Fibroblast of peridontal ligament (primary cell): ENCODE measurements around the gene BAMBI.

Source experiments
- DNase-seq: peaks from one replicate; pipeline ENCODE4 v3.0.0-alpha.2; 2010; ENCODE audit errors: extremely low read depth

The BAMBI gene

DNA sequence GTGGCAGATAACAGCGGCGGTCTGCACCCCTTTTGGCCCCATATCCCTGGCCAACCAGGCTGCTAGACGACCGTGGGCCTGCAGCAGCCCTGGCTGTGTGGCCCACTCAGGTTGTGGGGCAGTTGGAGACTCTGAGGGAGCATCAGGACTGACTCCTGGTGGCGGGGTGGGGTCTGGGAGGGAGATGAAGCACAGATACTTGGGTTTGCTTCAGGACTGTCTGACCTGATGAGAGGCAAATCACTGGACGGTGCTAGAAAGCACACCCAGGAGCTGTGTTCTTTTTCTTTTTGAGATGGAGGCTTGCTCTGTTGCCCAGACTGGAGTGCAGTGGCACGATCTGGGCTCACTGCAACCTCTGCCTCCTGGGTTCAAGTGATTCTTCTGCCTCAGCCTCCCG is 28.2 kb downstream of the BAMBI start:
- DNase-seq, result no peak

DNA sequence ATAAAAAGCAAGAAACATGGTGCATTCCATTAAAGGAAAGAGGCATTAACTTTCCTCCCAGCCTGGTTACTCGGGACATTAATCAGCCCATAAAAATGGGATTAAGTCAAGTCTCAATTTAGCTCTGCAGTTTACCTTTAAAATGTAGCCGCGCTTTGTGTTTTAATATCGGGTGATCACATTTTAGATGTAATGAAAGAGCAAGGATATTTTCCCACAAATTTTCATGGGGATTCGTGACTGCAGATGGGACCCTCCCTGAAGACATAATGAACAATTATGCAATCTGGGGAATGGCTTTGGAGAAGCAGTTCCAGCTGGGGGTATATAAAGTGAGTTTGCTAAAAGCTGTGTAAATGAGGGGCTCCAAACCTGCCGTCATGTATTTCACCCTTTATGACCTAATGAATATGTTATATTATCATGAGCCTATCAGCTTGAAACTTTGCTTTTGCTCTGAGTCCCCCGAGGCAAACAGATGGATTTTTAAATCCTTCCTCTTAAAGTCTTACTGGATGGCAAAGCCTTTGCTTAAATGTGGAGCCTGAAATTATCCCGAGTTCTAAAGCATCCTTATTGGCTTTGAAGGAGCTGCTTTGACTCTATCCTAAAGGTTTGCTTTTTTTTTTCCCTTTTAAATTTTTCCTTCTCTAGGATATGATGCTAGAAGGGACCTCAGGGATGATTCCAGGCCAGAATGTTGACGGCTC is 31.8 kb downstream of the BAMBI start:
- DNase-seq, result no peak

DNA sequence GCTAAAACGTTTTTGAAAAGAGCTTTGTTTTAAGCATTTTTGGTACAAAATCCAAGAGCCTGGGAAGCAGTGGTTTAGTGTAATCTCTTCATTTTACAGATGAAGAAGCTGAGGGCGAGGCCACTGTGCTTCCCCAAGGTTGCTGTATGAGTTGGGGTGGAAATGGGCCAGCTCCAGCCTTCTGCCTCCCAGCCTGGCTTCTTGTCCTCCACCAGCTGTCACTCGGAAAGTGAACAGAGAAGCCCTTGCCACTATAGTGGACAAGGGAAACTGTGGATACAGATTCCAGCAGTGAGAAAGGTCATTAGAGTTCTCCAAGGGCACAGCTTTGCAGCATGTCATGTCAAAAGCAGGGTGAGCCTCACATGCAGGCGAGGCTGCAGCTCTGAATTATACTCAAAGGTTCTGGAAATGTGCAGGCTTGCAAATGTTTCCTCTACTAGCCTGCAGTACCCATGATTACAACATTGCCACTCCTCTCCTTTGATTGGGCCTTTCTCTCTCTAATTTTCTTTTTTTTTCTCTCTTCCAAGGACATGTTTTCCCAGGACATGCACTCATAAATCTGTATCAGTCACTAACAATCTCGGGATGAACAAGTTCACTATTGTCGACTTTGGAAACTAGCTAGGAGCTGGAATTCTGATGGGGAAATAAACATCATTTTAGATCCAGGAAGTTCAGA is 33.0 kb downstream of the BAMBI start:
- no peak for DNase-seq

DNA sequence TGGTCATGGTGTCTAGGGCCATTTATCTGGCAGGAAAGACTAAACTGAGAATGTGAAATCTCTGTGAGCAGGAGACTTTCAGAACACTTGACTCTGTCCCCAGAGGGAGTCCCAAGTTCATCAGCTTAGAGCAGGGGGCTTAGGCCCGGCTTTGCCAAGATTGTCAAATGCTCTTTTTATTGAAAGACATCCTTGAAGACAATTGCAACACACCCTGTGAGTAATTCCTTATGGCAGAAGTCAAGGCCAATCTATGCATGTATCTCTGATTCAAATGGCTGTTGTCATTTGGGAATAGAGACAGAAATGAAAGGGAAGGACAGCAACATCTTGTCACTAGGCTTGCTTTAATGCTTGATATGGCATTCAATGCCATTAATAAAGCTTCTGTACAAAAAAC is 33.7 kb downstream of the BAMBI start:
- DNase-seq, result no peak

DNA sequence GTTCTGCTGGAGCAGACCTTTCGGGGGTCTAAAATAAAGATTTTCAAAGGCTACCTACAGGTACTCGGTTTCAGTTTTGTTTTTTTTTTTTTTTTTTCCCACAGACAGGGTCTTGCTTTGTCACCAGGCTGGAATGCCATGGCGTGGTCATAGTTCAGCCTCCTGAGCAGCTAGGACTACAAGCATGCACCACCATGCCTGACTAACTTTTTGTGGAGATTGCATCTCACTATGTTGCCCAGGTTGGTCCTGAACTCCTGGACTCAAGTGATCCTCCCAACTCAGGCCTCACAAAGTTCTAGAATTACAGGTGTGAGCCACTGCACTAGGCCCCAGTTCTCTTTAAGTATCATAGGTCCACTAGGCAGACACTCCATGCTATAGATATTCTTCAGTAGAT is 34.5 kb downstream of the BAMBI start:
- no peak for DNase-seq

DNA sequence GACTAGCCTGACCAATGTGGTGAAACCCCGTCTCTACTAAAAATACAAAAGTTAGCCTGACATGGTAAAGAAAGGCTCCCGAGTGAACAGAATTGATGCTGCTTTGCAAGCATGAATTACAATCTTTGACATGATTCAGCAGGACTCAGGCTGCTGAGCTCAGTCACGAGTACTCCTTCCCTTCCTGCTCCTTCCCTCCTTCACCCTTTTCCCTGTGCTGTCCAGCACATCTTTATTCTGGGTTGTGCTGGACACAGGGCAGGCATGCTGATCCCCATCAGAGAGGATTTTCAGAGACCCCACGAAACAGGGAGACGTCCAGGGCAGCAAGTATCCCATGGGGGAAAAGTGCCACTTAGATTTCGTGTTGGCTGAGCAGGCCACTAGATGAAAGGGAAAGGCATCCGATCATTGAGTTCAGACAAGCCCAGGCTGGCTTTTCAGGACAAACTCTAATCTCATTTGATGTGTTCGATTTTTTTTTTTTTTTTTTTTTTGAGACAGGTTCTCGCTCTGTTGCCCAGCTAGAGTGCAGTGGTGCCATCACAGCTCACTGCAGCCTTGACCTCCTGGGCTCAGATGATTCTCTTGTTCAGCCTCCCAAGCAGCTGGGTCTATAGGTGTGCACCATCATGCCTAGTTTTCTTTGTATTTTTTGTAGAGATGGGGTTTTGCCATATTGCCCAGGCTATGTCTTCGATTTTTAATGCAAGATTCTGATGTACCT is 36.5 kb downstream of the BAMBI start:
- DNase-seq, result no peak

DNA sequence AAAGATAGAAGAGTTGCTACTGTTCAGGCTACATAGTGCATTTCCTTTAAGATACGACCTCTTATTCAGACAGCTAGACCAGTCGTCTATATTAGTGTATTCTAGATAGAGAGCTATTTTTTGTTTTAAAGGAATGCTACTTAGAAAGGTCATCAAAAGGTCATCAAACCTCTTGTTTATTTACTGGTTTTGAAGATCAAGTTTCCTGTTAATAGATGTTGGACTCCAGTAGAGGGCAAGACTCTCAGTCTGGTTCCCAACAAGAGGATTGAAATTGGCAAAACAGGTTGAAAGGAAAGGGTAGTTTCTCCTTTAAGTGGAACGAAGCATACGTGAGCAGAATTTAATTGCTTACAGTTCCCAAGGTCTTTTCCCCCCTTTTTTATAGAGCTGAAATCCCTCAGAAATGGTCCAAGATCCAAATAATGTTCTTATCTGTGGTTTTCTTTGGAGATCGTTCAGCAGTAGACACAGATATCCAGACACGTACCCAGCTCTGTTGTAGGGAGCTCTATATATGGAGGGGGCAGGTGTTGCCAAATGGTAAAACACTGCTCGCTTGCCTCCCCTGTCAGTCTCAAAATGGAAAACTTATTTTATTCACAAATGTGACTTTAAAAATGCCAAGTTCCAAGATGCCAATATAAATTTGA is 37.2 kb downstream of the BAMBI start:
- DNase-seq, result no peak

DNA sequence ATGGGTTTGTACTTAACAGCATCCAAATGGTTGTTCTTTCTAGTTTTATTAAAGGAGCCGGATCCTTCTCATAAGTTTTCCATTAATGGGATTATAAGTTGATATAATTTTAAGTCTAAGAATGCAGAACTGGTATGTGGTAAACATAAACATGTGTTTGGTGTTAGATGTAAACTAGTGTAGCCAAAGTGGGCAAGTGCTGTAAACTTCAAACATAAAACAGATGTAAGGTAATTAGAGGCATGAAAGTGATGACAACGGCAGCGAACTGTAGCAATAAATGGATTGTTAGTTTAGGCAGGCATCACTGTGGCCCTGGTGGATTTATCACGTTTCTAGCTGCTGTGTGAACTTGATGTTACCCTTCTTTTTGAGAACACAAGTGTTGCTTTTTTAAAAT is 37.9 kb downstream of the BAMBI start:
- no peak for DNase-seq

DNA sequence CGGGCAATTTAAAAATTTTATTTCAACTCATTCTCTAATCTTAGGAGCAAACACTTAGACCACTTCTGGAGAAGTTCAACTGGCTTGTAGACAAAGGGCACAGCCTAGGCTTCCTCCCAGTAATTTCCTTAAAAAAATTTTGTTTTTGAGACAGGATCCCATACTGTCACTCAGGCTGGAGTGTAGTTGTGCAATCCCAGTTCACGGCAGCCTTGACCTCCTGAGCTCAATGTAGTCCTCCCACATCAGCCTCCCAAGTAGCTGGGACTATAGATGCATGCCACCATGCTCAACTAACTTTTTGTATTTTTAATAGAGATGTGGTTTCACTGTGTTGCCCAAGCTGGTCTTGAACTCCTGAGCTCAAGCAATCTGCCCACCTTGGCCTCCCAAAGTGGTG is 38.4 kb downstream of the BAMBI start:
- DNase-seq, result no peak

DNA sequence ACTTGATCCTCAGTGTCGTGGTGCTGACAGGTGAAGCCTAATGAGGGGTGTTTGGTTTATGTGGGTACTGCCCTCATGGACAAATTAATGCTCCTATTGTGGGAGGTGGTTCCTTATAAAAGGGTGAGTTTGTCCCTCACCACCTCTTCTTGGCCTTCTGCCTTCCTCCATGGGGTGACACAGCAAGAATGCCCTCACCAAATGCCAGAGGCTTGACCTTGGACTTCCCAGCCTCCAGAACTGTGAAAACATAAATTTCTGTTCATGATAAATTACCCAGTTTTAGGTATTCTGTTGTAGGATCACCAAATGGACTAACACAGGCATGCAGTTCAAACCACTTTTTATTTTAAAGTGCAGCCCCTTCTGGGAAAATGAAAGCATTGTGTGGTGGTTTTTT is 39.4 kb downstream of the BAMBI start:
- DNase-seq, result no peak

DNA sequence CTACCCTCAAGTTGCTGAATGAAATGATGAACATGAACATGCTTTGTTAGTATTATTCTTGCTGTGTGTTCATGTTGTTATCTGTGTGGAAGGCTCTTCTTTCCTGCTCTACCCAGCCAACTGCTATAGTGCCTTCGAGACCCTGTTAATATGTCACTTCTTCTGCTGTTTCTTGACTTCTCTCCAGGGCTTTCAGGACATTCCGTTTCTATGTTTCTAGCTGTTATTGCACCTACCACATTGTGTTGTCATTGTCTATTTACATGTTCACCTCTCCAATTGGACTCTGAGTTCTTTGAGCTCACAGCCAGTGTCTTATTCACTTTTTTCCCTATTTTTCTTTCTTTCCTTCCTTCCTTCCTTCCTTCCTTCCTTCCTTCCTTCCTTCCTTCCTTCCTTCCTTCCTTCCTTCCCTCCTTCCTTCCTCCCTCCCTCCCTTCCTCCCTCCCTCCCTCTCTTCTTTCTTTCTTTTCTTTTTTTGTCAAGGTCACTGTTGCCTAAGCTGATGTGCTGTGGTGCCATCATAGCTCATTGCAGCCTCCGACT is 40.4 kb downstream of the BAMBI start:
- DNase-seq, result no peak

DNA sequence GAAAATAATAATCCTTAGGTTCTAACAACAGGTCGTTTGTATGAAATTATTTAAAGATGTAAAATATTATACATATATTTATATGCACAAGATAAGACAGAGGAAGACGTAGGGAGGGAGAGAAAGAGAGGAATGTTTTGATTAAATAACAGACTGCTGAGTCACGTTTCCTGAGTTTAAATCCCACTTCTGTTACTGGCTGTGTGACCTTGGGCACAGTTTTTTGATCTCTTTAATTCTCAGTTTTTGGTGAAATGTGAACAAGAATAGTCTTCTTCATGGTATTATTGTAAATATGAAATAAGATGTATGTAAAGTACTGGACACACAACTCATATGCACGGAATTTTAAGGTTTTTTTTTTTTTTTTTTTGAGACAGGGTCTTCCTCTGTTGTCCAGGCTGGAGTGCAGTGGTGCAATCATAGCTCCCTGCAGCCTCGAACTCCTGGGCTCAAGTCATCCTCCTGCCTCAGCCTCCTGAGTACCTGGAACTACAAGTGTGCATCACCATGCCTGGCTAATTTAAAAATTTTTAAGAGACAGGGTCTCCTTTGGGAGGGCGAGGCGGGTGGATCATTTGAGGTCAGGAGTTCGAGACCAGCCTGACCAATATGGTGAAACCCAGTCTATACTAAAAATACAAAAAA is 42.6 kb downstream of the BAMBI start:
- DNase-seq, result peak; percentile 54

DNA sequence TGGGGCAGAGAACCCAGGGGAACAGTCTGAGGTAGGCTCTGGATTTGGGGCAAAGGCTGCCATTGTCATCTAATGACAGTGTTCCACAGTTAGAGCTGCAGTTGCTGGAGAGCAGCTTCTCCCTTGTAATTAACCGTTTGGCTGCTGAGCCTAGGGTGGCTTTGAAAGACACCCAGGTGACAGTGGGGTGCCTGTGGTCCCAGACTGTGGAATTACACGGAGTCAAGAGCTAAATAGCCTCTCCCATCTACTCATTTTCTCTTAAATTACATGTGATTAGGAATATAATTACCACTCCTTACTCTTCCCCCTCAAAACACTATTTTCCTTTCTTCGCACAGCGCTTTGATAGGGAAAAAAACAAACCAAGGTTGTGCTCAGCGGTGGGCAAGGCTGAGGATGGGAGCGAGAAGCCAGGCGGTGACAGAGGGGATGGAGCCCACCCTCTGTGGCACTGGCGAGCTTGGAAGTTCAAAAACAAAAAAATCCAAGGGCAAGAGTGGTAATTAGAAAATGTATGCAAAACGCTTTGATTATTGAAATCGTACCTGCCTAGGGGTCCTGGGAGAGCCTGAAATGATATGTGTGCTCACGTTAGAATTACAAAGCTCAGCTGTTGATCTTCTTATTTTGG is 44.1 kb downstream of the BAMBI start:
- DNase-seq, result no peak

DNA sequence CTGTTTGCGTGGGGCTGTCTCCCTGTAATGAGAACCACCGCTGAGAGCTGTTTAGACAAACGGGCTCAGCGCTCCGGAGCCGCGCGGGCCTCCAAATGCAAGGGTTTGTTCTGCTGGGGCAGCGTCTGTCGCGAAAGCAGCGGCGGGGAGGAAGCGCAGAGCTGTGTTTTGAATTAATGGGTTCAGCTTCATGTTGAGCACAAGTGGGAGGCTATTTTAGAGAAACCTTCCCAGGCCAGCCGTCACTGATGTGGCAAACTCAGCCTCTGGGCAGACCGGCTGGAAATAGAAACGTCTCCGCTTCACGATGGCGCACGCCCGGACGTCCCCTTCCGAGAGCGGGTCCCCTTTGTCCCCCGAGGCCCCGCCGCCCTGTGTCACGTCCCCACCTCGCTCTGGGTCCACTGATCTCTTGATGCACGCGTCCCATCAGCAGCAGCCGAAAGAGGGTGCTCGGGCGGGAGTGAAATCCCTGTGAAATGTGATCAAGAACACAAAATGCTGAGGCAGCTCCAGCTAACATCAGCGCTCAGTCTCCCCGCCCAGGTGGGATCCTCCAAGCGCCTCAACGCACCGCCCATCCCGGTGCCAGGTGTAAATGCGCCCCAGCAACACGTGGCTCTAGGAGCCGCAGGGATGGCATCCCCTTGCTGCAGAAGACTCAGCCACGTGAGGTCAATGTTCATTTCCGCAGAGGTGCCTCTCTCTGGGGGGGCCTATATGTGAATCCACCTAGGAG is 44.9 kb downstream of the BAMBI start:
- peak; percentile 48 for DNase-seq

DNA sequence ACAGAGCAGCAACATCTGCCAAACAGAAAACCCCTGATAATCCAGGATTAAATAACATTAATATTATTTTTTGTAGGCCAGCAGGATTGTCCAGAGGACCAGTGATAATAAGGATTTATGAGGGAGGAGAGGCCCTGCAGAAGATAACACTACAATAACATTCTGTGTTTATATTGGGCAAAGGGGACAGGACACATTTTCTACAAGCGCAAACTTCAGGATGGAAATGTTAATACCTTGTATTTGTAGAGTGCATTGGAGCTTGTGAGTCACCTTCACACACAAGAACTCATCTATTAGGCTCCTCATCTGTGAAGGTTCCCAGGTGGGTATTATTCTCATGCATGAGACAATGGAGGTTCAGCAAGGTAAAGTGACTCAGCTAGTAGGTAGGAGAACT is 51.0 kb downstream of the BAMBI start:
- no peak for DNase-seq

DNA sequence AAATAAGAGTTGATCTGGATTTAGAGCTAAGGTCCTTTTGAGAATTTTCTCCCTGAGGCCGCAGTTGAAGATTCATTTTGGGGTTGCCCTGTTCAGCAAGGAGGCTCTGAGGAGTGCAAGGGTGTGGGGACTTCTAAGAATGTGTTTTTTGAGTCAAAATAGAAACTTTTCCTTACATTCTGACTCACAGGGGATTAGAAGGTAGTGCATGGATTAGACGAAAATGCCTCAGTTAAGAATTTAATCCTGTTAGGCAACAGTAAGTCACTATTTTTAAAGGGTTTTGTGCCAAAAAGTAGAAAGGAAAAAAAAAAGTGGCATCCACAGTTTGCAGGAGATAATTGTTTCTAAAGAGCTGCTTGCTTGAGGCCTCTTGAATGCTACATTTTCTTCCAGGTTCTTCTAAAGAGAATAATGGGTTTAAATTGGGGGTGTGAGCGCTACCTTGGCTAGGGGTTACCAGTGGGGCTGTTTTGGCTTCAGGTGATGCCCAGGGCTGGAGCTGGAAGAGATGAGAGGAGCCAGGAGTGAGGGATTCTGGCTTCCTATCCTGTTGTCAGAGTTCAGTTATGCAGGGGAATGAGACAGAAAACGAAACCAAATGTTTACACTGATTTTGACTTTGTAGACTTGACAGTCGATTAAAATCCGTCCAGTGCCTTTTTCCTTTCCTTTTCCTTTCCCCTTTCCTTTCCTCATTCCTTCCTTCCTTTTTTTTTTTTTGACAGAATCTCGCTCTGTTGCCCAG is 52.9 kb downstream of the BAMBI start:
- DNase-seq, result peak; percentile 45

DNA sequence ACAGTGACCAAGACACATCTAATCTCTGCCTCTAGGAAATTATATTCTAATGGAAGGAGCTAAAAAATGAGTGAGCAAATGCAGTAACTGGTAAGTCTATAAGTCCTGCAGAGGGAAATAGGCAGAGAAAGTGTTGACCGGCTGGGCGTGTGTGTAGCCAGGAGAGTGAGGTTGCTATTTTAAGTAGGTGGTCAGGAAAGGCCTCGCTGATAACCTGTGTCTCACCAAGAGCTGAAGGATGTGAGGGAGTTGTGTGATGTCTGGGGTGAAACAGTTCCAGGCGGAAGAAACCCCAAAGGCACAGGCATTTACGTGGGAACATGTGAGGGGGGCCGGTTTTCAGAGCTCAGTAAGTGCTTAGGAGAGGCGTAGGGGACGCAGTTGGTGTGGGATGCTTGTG is 54.8 kb downstream of the BAMBI start:
- DNase-seq, result no peak
